Measurements from ENCODE around the gene MEX3D. TPM values are rescaled to one million over a fixed set of nuclear protein-coding genes. Genes with fewer than 3 reads are reported as not detected.

MEX3D gene
- total RNA-seq, 1 experiment from 2014 or later = 64.0 TPM

DNA sequence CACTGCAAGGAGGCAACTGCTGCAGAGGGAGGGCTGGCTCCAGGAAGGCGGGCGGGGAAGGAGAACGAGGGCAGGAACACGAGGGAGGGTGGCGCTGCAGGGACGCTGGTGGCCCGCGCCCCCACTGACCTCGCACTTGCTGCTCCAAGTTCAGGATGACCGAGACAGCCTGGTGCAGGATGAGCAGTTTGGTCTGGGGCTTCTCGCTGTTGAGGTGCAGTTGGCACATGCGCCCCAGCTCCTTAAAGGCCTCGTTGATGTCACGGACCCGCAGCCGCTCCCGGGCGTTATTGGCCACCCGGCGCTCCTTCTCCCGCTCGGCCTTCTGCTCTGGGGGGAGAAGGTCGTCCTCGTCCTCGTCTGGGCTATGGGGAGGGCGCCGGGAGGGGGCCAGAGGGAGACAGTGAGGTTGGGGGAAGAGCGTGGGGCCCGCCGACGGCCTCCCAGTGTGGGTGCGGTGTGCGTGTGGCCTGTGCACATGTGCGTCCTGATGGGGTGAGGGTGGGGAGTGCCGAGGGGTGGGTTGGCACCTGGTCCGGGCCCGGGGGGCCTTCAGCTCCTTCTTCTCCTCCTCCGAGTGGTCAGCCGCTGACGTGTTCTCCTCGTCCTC is 47.1 kb upstream of the MEX3D start:
- intact Hi-C loops (cut with micrococcal nuclease) = no loop called here
- TF ChIP-seq, protein P1, sequence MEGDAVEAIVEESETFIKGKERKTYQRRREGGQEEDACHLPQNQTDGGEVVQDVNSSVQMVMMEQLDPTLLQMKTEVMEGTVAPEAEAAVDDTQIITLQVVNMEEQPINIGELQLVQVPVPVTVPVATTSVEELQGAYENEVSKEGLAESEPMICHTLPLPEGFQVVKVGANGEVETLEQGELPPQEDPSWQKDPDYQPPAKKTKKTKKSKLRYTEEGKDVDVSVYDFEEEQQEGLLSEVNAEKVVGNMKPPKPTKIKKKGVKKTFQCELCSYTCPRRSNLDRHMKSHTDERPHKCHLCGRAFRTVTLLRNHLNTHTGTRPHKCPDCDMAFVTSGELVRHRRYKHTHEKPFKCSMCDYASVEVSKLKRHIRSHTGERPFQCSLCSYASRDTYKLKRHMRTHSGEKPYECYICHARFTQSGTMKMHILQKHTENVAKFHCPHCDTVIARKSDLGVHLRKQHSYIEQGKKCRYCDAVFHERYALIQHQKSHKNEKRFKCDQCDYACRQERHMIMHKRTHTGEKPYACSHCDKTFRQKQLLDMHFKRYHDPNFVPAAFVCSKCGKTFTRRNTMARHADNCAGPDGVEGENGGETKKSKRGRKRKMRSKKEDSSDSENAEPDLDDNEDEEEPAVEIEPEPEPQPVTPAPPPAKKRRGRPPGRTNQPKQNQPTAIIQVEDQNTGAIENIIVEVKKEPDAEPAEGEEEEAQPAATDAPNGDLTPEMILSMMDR (conservative IDR thresholded peaks at IDR 0.05; ENCODE audit: low read depth, low read length) = no peak
- TF ChIP-seq EZH2phosphoT487 (IDR thresholded peaks at IDR 0.05; ENCODE audit: borderline replicate concordance, low read length) = no peak
- TF ChIP-seq EZH2 (IDR thresholded peaks at IDR 0.05; ENCODE audit: low read length, unreplicated experiment) = no peak
- no peak for DNase-seq
- H4K20me1 ChIP-seq (ENCODE audit: low read length) = no peaks in the 10 kb centered on the region
- no peak overlapping the region for H2AFZ ChIP-seq (ENCODE audit: low read length)
- H3K27me3 ChIP-seq (ENCODE audit: low read length) = no peaks in the 10 kb centered on the region
- no peak overlapping the region for H3K4me2 ChIP-seq (ENCODE audit: low read length)
- no TSS peak for BruUV-seq (replicated peaks)
- no peak overlapping the region for H3K9ac ChIP-seq (ENCODE audit: low read length)
- ATAC-seq = no peak
- ChIA-PET POLR2A (ENCODE audit: unreplicated experiment) (no interaction called here), CTCF (no interaction called here)
- H3K36me3 ChIP-seq (ENCODE audit: low read depth, low read length) = no peaks in the 10 kb centered on the region; the same call in 1 of the 2 replicates
- no peaks in the 10 kb centered on the region for H3F3A ChIP-seq (ENCODE audit: low read length, unreplicated experiment)
- H3K79me2 ChIP-seq (ENCODE audit: low read length) = no peaks in the 10 kb centered on the region
- H3K4me3 ChIP-seq (ENCODE audit: low read length) = no peak overlapping the region
- no peaks in the 10 kb centered on the region for H3K9me2 ChIP-seq (replicated peaks; ENCODE audit: low read length)
- no peak overlapping the region for H3K27ac ChIP-seq (ENCODE audit: low read length)
- H3K4me1 ChIP-seq (ENCODE audit: insufficient read depth, low read length) = no peaks in the 10 kb centered on the region
- H3K9me3 ChIP-seq (ENCODE audit: low read length) = no peaks in the 10 kb centered on the region

DNA sequence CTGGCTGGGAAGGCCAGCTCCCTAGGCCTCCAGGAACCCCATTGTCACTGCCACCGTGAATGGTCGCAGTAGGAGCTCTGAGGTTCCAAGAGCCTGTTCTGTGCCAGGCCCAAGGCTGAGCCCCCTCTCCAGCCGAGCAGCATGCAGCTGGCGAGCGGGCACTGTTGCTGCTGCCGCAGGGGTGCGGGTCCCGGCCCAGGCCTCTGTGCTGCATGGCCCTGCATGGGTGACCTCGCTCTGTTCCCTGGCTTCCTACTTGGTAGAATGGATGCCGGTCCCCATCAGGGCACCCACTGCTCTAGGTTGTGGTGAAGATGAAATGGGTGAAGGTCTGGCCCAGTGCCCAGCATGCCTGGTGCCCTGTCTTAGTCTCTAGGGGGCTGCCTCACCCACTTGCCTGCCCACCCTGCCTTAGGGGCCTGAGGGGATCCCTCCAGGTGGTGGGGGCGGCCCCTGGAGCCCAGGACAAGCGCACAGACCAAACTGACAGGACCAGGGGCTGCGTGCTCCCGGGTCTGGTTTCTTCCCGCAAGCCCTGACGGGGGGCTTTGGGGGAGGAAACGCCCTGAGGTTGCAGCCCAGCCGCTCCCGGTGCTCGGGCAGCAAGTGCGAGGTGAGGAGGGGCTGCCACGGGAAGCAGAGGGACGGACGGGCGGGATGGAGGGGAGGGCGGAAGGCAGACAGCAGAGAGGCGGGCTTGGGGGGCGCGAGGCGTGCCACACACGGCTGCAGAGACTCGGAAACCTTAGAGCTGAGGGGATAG is 45.9 kb upstream of the MEX3D start:
- Histone ChIP-seq H3K4me1 (ENCODE audit: insufficient read depth, low read length) (no peaks in the 10 kb centered on the region; the same call in 1 of the 2 replicates), H3K9ac (ENCODE audit: low read length) (no peak overlapping the region), H3K27me3 (ENCODE audit: low read length) (no peaks in the 10 kb centered on the region), H3K9me3 (ENCODE audit: low read length) (no peaks in the 10 kb centered on the region), H3K36me3 (ENCODE audit: low read depth, low read length) (no peaks in the 10 kb centered on the region; the same call in 1 of the 2 replicates), H3K27ac (ENCODE audit: low read length) (no peak overlapping the region), H3K9me2 (replicated peaks; ENCODE audit: low read length) (no peaks in the 10 kb centered on the region), H4K20me1 (ENCODE audit: low read length) (no peaks in the 10 kb centered on the region), H3F3A (ENCODE audit: low read length, unreplicated experiment) (no peaks in the 10 kb centered on the region), H3K79me2 (ENCODE audit: low read length) (no peaks in the 10 kb centered on the region), H3K4me3 (ENCODE audit: low read length) (no peak overlapping the region), H3K4me2 (ENCODE audit: low read length) (no peak overlapping the region), H2AFZ (ENCODE audit: low read length) (no peak overlapping the region)
- ATAC-seq (no peak), DNase-seq (no peak)
- BruUV-seq (replicated peaks) = no TSS peak
- POLR2A ChIA-PET (ENCODE audit: unreplicated experiment) = no interaction called here
- TF ChIP-seq EZH2phosphoT487 (IDR thresholded peaks at IDR 0.05; ENCODE audit: borderline replicate concordance, low read length) (no peak), EZH2 (IDR thresholded peaks at IDR 0.05; ENCODE audit: low read length, unreplicated experiment) (no peak)
- TF ChIP-seq, protein P1 (conservative IDR thresholded peaks at IDR 0.05; ENCODE audit: low read depth, low read length) = no peak
- intact Hi-C loops (cut with micrococcal nuclease) = no loop called here
- CTCF ChIA-PET = no interaction called here

DNA sequence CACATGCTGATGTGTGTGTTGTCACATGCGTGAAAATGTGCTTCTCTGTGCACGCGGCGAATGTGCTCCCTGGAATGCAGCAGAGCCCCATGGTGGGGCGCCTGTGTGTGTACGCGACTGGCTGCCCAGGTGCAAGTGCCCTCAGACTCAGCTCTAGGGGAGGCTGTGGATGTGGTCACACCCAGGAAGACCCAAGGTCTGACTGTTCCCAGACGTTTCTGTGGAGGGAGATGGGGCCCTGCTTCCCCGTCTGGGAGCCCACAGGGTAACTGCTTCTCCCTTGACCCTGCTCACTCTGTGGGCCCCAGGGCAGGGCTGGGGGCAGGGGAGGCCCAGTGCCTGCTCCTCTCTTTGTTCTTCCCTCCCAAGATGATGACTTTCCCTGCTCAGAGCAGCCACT is 45.0 kb upstream of the MEX3D start:
- intact Hi-C loops (cut with micrococcal nuclease) = no loop called here
- Histone ChIP-seq H3K4me2 (ENCODE audit: low read length) (no peak overlapping the region), H3K4me1 (ENCODE audit: insufficient read depth, low read length) (peaks cover 8% of the 10 kb centered on the region), H3K9ac (ENCODE audit: low read length) (no peak overlapping the region), H3F3A (ENCODE audit: low read length, unreplicated experiment) (no peaks in the 10 kb centered on the region), H4K20me1 (ENCODE audit: low read length) (no peaks in the 10 kb centered on the region), H2AFZ (ENCODE audit: low read length) (no peak overlapping the region), H3K27me3 (ENCODE audit: low read length) (no peaks in the 10 kb centered on the region), H3K79me2 (ENCODE audit: low read length) (no peaks in the 10 kb centered on the region), H3K9me3 (ENCODE audit: low read length) (no peaks in the 10 kb centered on the region), H3K9me2 (replicated peaks; ENCODE audit: low read length) (no peaks in the 10 kb centered on the region), H3K4me3 (ENCODE audit: low read length) (no peak overlapping the region), H3K27ac (ENCODE audit: low read length) (no peak overlapping the region), H3K36me3 (ENCODE audit: low read depth, low read length) (no peaks in the 10 kb centered on the region; the same call in 1 of the 2 replicates)
- ChIA-PET CTCF (no interaction called here), POLR2A (ENCODE audit: unreplicated experiment) (no interaction called here)
- no TSS peak for BruUV-seq (replicated peaks)
- ATAC-seq (no peak), DNase-seq (no peak)
- no peak for TF ChIP-seq EZH2 (IDR thresholded peaks at IDR 0.05; ENCODE audit: low read length, unreplicated experiment)
- no peak for TF ChIP-seq EZH2phosphoT487 (IDR thresholded peaks at IDR 0.05; ENCODE audit: borderline replicate concordance, low read length)
- TF ChIP-seq, protein P1 (conservative IDR thresholded peaks at IDR 0.05; ENCODE audit: low read depth, low read length) = no peak

All from PC-3 (cell line).